ENCODE data around the gene TEX19. TPM values are rescaled to one million over a fixed set of nuclear protein-coding genes. Genes with fewer than 3 reads are reported as not detected.

The TEX19 gene
- total and polyA plus RNA-seq, 10 donors, result not detected

GRCh38 chr17:82334622-82335394 lies 24.2 kb upstream of the TEX19 start:
- peaks cover 17 to 81% (median 63%) of the 10 kb centered on the region in 6 donors for H3K4me1 ChIP-seq
- peak overlapping the region; percentile 36 to 79 (median 61) for H3K4me3 ChIP-seq
- intact Hi-C loops (cut with DNase I; ENCODE audit: low total_unique reads), result no loop called here
- TF ChIP-seq POLR2A (IDR thresholded peaks at IDR 0.05) (no peak), POLR2AphosphoS5 (IDR thresholded peaks at IDR 0.05) (peak in 2 of 3 donors; percentile 71 to 74)
- no peaks in the 10 kb centered on the region for H3K36me3 ChIP-seq
- peaks cover 0 to 44% (median 6%) of the 10 kb centered on the region in 7 donors for H3K27me3 ChIP-seq (replicated peaks in 1 of 7)
- peak; percentile 87 for DNase-seq
- no peaks in the 10 kb centered on the region for H3K9me3 ChIP-seq
- WGBS, 5 donors, result 12 to 22% (median 15%) methylated on average over 12 to 16 of the region's 16 CpGs
- H3K27ac ChIP-seq, result peak overlapping the region; percentile 21 to 89 (median 82)

GRCh38 chr17:82338858-82339633 lies 20.0 kb upstream of the TEX19 start:
- Histone ChIP-seq H3K4me1 (peaks cover 8 to 39% (median 29%) of the 10 kb centered on the region in 6 donors), H3K36me3 (no peaks in the 10 kb centered on the region), H3K9me3 (peaks cover 0 to 6% (median 0%) of the 10 kb centered on the region in 8 donors), H3K27me3 (replicated peaks in 1 of 7) (peaks cover 0 to 5% (median 1%) of the 10 kb centered on the region in 7 donors), H3K27ac (no peak overlapping the region), H3K4me3 (peak overlapping the region in 2 of 8 donors; percentile 19 to 37)
- peak; percentile 45 for DNase-seq
- TF ChIP-seq CTCF (IDR thresholded peaks at IDR 0.05 in 8 of 11, conservative IDR thresholded peaks at IDR 0.05 in 3 of 11) (no peak), POLR2AphosphoS5 (IDR thresholded peaks at IDR 0.05) (no peak), POLR2A (IDR thresholded peaks at IDR 0.05) (no peak)
- intact Hi-C loops (cut with DNase I; ENCODE audit: low total_unique reads), result no loop called here
- WGBS, 5 donors, result 54 to 75% (median 62%) methylated on average over 27 to 29 of the region's 29 CpGs

GRCh38 chr17:82339634-82340580 lies 19.1 kb upstream of the TEX19 start:
- H3K9me3 ChIP-seq, result peaks cover 0 to 6% (median 0%) of the 10 kb centered on the region in 8 donors
- intact Hi-C loops (cut with DNase I; ENCODE audit: low total_unique reads), result no loop called here
- peaks cover 0 to 30% (median 20%) of the 10 kb centered on the region in 6 donors for H3K4me1 ChIP-seq
- peaks cover 0 to 3% (median 0%) of the 10 kb centered on the region in 7 donors for H3K27me3 ChIP-seq (replicated peaks in 1 of 7)
- DNase-seq, result peak; percentile 68
- WGBS, 5 donors, result 52 to 66% (median 62%) methylated on average over 4 to 10 of the region's 10 CpGs
- H3K27ac ChIP-seq, result no peak overlapping the region
- H3K36me3 ChIP-seq, result no peaks in the 10 kb centered on the region
- peak overlapping the region in 1 of 8 donors; percentile 37 for H3K4me3 ChIP-seq
- TF ChIP-seq POLR2A (IDR thresholded peaks at IDR 0.05), result no peak

GRCh38 chr17:82342361-82343079 lies 16.5 kb upstream of the TEX19 start:
- Histone ChIP-seq H3K27ac (no peak overlapping the region), H3K36me3 (no peaks in the 10 kb centered on the region), H3K4me3 (no peak overlapping the region), H3K27me3 (replicated peaks in 1 of 7) (peaks cover 0 to 15% (median 0%) of the 10 kb centered on the region in 7 donors), H3K9me3 (peaks cover 0 to 6% (median 0%) of the 10 kb centered on the region in 8 donors), H3K4me1 (peaks cover 0 to 15% (median 8%) of the 10 kb centered on the region in 6 donors)
- DNase-seq, result no peak
- TF ChIP-seq POLR2AphosphoS5 (IDR thresholded peaks at IDR 0.05) (no peak), CTCF (IDR thresholded peaks at IDR 0.05 in 8 of 11, conservative IDR thresholded peaks at IDR 0.05 in 3 of 11) (no peak), POLR2A (IDR thresholded peaks at IDR 0.05) (no peak)
- intact Hi-C loops (cut with DNase I; ENCODE audit: low total_unique reads), result no loop called here
- 77 to 86% (median 78%) methylated on average over 28 of the region's 28 CpGs for WGBS, 5 donors

All from spleen (tissue), 11 donors.